Fibroblast of the aortic adventitia (primary cell): ENCODE measurements around the gene CMTM6. TPM values are rescaled to one million over a fixed set of nuclear protein-coding genes. Genes with fewer than 3 reads are reported as not detected.
A peak's percentile ranks its signal among the peaks of the same experiment; 100 is the strongest.

Experiments used
- DNase-seq: peaks from one replicate; pipeline ENCODE4 v3.0.0-alpha.2; 2010; ENCODE audit warnings: low read depth
- H3K4me3 ChIP-seq: 2 replicates; pipeline ENCODE4 v1.5.1; 2011; ENCODE audit warnings: low read depth, mild to moderate bottlenecking, control low read depth, low read length, moderate library complexity
- CTCF ChIP-seq: IDR thresholded peaks from 2 replicates; pipeline ENCODE4 v1.5.1; 2011; ENCODE audit warnings: mild to moderate bottlenecking, low read length, control low read depth, inconsistent platforms; ENCODE audit not compliant: insufficient read depth
- total RNA-seq: library from RNA; depleted of rRNA; stranded (reverse); fragments of >200 nt; gene quantifications from 2 replicates; pipeline ENCODE4 v1.2.3, GENCODE V29; 2012; ENCODE audit warnings: low replicate concordance

The CMTM6 gene
- total RNA-seq, 1 donor = 81.4 TPM

GRCh38 chr3:32492684-32493436, 9.8 kb downstream of the CMTM6 start:
- no peak overlapping the region for H3K4me3 ChIP-seq
- no peak for TF ChIP-seq CTCF
- peak; percentile 15 for DNase-seq

GRCh38 chr3:32488474-32489008, 14.1 kb downstream of the CMTM6 start:
- no peak overlapping the region for H3K4me3 ChIP-seq
- DNase-seq = peak; percentile 57
- TF ChIP-seq CTCF = no peak

GRCh38 chr3:32487781-32488473, 14.7 kb downstream of the CMTM6 start:
- DNase-seq = no peak
- no peak for TF ChIP-seq CTCF
- H3K4me3 ChIP-seq = no peak overlapping the region

- no peak overlapping the region for H3K4me3 ChIP-seq
- DNase-seq = no peak
- TF ChIP-seq CTCF = no peak
Observed at GRCh38 chr3:32484436-32484835, 18.2 kb downstream of the CMTM6 start.

GRCh38 chr3:32483772-32484171, 18.9 kb downstream of the CMTM6 start:
- H3K4me3 ChIP-seq = no peak overlapping the region
- DNase-seq = no peak
- no peak for TF ChIP-seq CTCF

GRCh38 chr3:32482693-32483092, 20.0 kb downstream of the CMTM6 start:
- no peak overlapping the region for H3K4me3 ChIP-seq
- TF ChIP-seq CTCF = no peak
- no peak for DNase-seq
